GM21737 (cell line): ENCODE data around the gene JARID2.

Source experiments
- ATAC-seq: cut with Tn5 transposase; IDR thresholded peaks from one replicate; pipeline ENCODE4 v1.9.1; 2021; ENCODE audit warnings: mild to moderate bottlenecking, moderate library complexity; ENCODE audit not compliant: unreplicated experiment

The JARID2 gene

DNA sequence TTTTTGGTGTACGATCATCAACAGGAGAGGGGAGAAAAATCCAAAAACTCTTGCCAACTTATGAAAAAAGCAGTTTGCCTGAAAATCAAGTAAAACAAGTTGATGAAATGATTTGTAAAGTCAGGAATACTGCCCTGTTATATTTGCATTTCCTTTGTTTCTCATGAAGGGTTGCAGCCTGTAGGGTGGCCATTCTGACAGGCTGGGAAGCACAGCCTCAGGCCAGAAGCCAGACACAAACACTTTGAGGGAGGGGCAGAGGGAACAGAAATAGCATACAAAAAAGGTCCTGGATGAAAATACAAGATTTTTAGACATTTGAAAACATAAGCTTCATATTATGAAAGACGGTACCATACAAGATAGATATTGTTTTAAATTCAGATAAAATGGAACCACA, 307.2 kb downstream of the JARID2 start:
- no peak for ATAC-seq

DNA sequence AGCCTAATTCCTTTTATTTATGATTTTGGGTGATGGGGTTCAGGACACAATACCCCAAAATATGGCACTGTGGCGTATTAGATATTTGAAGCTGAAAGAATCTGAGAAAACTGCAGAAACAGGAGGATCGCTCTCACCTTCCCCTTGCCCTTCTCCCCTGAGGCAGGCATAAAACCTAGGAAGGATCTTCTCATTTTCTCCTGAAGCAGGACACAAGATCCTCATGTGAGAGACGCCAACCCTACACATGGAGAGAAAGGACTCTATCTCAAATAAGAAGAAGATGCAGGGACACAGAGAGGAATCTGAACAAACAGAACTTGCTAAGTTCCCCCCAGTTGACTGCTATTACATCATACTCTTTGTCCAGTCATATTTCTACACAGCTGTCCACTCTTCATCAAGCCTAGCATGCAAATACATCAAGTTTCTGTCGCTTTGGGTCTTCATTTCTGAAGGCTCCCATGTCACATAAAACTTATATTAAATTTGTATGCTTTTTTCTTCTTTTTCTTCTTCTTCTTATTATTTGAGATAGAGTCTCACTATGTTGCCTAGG, 307.9 kb downstream of the JARID2 start:
- ATAC-seq, result no peak

DNA sequence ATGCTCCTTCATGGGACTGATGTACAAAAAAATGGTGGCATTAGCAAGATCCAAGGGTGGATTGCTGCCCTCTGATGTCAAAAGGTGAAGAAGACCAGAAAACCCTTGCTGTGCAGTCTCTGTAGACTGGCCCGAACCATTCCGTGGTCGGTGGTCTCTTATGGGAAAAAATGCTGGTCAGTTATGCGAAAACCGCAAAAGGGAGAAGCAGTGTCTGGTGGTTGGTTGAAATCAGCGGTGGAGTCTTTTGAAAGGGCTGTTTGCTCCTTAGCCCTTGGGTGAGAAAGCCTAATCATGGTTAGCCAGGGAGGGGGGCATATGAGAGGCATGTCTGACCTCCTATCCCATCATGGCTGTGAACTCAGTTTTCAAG, 308.8 kb downstream of the JARID2 start:
- no peak for ATAC-seq

DNA sequence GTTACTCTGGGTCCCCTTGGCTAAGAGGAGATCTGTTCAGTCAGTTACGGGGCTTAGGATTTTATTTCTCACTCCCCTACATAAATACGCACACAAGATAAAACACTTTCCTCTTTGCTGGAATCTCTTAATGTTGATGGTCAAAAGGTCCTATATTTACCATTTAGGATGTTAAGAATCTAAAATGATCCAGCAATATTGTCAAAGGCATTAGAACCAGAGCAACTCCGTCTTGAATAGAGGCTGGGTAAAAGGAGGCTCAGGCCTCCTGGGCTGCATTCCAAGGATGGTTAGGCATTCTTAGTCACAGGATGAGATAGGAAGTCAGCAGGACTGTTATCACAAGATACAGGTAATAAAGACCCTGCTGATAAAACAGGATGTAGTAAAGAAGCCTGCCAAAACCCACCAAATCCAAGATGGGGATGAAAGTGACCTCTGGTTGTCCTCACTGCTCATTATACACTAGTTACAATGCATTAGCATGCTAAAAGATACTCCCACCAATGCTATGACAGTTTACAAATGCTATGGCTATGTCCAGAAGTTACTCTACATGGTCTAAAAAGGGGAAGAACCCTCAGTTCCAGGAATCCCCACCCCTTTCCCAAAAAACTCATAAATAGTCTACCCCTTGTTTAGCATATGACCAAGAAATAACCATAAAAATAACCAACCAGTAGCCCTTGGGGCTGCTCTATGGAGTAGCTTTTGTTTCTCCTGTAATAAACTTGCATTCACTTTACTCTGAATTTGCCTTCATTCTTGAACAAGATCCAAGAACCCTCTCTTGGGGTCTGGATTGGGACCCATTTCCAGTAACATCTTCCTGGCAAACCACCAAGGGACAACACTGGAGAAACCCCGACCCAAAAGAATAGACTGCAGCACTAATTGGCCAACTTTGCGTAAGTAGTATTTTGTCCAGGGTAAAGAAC, 309.5 kb downstream of the JARID2 start:
- ATAC-seq, result no peak

DNA sequence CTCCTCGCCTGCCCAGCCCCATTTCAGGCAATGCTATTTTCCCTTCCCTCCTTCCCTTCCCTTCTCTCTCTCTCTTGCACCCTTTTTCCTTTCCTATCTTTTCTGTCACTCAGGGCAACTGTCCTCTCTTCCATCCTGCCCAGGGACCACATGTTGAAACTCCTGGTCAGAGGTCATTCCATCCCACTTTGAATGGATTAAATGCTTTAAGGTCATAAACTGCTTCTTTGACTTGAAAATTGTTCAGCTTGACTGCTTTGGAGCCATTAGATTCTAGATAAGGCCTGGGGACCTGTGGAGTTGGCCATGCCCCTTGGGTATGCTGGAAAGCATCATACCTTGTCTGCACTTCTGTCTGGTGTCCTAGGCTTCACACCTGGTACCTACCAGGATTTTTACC, 310.8 kb downstream of the JARID2 start:
- ATAC-seq, result no peak

DNA sequence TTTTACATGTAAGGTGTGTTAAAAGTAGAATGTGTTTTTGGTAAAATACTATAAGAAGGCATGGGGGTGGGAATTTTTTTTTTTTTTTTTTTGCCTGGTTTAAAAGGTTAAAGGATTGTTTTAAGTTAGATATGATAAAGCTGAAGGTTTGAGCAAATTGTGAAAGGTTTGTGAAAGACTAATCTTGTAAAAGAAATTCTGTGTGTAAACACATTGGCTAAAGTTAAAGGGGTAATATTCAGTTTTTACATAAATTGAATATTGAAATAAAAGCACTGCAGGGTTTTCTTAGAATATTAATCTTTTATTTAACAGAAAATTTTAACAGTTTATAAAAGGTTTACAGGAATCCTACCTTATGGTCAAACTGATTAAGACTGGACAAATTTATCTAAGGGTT, 311.3 kb downstream of the JARID2 start:
- ATAC-seq, result no peak

DNA sequence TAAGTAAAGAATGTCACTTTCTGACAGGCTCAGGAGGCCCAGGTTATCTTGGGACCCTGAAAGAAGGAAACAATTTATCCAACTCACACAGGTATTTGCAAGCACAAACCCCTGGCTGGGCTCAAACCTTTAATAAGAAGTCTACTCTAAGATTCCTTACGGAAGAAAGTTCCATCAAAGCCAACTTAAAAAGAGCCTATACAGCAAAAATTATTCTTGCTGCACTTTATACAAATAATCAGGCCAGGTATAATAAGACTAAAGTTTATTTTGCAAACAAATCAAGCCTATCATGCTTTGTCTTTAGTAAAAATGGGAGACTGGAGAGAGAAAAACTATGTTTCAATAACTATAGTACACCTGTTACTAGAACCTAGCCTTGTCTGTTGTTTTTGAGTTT, 314.8 kb downstream of the JARID2 start:
- no peak for ATAC-seq

DNA sequence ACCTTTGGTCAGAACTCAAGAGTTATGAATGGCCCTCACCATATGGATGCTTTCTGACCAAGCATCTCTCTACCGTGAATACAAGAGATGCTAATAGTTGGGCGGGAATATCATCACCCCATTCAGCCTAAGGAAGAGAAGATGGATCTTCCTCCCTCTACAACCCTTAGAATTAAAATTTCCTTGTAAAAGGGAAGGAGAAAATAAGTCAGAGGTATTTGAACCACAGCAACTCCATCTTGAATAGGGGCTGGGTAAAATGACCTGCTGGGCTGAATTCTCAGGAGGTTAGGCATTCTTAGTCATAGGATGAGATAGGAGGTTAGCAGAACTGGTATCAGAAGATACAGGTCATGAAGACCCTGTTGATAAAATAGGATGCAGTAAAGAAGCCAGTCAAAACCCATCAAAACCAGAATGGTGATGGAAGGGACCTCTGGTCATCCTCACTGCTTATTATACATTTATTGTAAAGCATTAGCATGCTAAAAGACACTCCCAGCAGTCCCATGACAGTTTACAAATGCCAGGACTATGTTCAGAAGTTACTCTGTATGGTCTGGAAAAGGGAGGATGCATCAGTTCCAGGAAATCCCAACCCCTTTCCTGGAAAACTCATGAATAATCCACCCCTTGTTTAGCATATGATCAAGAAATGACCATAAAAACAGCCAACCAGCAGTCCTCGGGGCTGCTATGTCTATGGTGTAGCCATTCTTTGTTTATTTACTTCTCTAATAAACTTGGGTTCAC, 315.8 kb downstream of the JARID2 start:
- no peak for ATAC-seq

DNA sequence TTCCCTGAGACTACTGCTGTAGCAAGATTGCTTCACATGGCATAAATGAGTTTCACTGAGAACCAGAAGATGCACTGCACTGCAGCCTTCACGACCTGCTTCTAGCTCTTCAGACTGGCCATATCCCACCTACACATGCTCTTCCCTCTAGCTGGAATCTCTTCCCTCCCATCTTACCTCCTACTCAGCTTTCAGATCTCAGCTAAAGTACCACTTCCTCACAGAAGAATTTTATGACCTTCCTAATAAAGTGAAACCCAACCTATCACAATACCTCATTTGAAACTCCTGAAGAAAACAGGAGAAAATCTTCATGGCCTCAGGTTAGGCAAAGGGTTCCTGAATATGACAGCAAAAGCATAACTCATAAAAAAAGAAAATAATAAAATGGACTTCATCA, 317.1 kb downstream of the JARID2 start:
- ATAC-seq, result no peak

DNA sequence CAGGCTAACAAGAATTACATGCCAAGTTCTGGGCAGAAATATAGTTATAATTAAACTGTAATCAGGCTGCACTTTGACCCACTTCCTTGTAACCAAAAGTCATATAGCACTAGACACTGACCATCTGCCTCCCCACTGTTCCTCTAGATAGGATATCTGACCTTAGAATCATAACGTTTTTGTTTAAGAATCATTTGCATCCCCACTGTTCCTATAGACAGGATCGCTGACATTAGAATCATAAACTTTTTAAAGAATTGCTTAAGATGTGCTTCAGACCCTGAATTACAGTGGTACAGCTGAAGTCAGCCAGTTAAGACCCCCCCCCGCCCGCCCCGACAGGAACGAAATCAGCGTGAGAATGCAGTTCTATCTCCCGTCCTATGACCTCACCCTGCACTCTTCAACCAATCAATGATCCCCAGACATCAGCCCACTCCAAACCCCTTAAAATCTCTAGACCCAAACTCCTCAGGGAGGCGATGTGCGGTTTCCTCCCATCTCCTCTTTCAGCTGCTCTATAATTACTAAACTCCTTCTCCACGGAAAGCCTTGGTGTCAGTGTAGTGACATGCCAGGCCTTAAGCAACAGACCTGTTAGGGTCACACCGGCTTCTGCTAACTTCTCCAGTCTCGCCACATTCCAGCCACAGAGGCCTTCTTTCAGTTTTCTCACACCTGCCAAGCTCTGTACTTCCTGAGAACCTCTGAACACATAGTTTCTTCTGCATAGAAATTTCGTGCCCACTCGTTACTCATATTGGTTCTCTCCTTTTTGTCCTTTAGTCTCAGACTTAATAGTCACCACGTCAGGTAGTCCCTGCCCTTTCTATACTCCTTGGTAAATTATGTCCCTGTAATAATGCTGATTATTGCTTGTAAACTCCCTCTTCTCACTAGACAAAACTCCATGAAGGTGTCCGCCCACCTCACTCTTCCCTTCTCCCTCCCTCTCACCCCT, 323.4 kb downstream of the JARID2 start:
- no peak for ATAC-seq

DNA sequence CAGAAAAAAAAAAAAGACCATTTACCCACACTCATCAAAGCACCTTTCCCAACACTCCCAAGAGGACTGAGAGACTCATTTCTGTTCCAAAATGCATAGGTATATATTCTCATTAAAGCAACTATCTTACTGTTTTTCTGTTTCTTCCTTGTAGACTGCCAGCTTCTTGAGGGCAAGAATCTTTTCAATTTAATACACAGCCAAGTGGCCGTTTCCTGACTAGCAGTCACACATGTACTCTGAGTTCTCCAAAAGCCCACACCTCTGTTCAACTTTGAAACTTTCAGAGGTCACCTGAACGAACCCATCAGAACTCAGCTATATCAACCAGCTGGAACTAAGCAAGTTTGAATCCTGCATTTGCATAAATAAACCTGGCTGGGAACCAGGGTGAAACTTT, 324.3 kb downstream of the JARID2 start:
- no peak for ATAC-seq
